K562 (cell line): Measurements from ENCODE around the gene MTSS2. TPM values are rescaled to one million over a fixed set of nuclear protein-coding genes. Genes with fewer than 3 reads are reported as not detected.

Experiments used
- CBFA2T3 ChIP-seq: fragments of 450-650 bp; IDR thresholded peaks from 2 replicates; pipeline ENCODE4 v1.6.1; 2017
- CEBPB ChIP-seq: fragments of 450-650 bp; IDR thresholded peaks from 2 replicates; pipeline ENCODE4 v1.6.1; 2016; ENCODE audit warnings: missing genetic modification characterization, missing compliant biosample characterization
- CREB1 ChIP-seq, 2 experiments: sonication (generic) in 1 of 2; formaldehyde crosslinking in 1 of 2; IDR thresholded peaks; 2 replicates each; pipeline versions ENCODE4 v1.6.1 to v1.8.0; 2012 to 2022; ENCODE audit warnings: inconsistent platforms in 1 of 2, mild to moderate bottlenecking in 1 of 2, missing genetic modification reagents in 1 of 2, moderate library complexity in 1 of 2
- DPF2 ChIP-seq: fragments of 450-650 bp; IDR thresholded peaks from 2 replicates; pipeline ENCODE4 v1.6.1; 2016
- IFI16 ChIP-seq: fragments of 250-450 bp; sonication (Bioruptor Pico); IDR thresholded peaks from 2 replicates; pipeline ENCODE4 v2.1.2; 2022; ENCODE audit warnings: mild to moderate bottlenecking, inconsistent platforms
- MBD1 ChIP-seq: fragments of 250-450 bp; sonication (Bioruptor Pico); IDR thresholded peaks from 2 replicates; pipeline ENCODE4 v1.8.0; 2022; ENCODE audit warnings: inconsistent platforms
- NCOA6 ChIP-seq: fragments of 450-650 bp; IDR thresholded peaks from 2 replicates; pipeline ENCODE4 v1.6.1; 2017; ENCODE audit warnings: mild to moderate bottlenecking
- PCBP1 ChIP-seq: fragments of 200-400 bp; formaldehyde crosslinking; IDR thresholded peaks from 2 replicates; pipeline ENCODE4 v1.6.1; 2018; ENCODE audit warnings: mild to moderate bottlenecking, low read depth, low read length; ENCODE audit not compliant: poor library complexity, severe bottlenecking
- YBX1 ChIP-seq: fragments of 450-650 bp; IDR thresholded peaks from 2 replicates; pipeline ENCODE4 v1.7.1; 2016; ENCODE audit warnings: mild to moderate bottlenecking
- ZNF592 ChIP-seq: fragments of 450-650 bp; IDR thresholded peaks from 2 replicates; pipeline ENCODE4 v1.6.1; 2017; ENCODE audit warnings: antibody characterized with exemption, mild to moderate bottlenecking
- polyA plus RNA-seq, 8 experiments: library from polyadenylated mRNA; depleted of rRNA in 4 of 8; stranded (reverse) in 5 of 8; unstranded in 3 of 8; fragments of >200 nt; fragmentation: Nextera tagmentation in 2 of 8; fragmentation: Illumina TruSeq in 1 of 8; extraction: Ambion mirVana in 2 of 8; extraction: Trizol in 1 of 8; gene quantifications; 2 replicates each; pipeline versions ENCODE4 v1.2.1 to v1.2.3, GENCODE V29; 2011 to 2014; ENCODE audit warnings: inconsistent platforms in 1 of 8, missing spikeins in 1 of 8
- total RNA-seq, 7 experiments: library from RNA; depleted of rRNA in 6 of 7; stranded (reverse); fragments of >200 nt in 6 of 7; fragmentation: Illumina TruSeq in 2 of 7; extraction: Trizol in 2 of 7; gene quantifications; 2 replicates each; pipeline versions ENCODE4 v1.2.1 to v1.2.3, GENCODE V29; 2011 to 2021; ENCODE audit warnings: low replicate concordance in 1 of 7

MTSS2 gene
- total and polyA plus RNA-seq, 9 of the 15 experiments (the other 6 are each of a cell fraction or from before 2014, with no cell fraction given) = 0.11 to 60.3 (median 16.9) TPM

GRCh38 chr16:70725912-70726828, 40.3 kb upstream of the MTSS2 start (continued):
- TF ChIP-seq ZNF592 = peak; percentile 52; the same call in 1 of the 2 replicates
- TF ChIP-seq CBFA2T3 = peak; percentile 63
- TF ChIP-seq YBX1 = no peak
- TF ChIP-seq CEBPB = no peak
- peak; percentile 75 for TF ChIP-seq CREB1 (IDR thresholded peaks at IDR 0.05)
- TF ChIP-seq CREB1 (CRISPR knock-in tag; IDR thresholded peaks at IDR 0.05) = no peak
- TF ChIP-seq PCBP1 = no peak
- TF ChIP-seq IFI16 (CRISPR knock-in tag) = no peak
- no peak for TF ChIP-seq NCOA6
- TF ChIP-seq MBD1 (CRISPR knock-in tag) = no peak
- TF ChIP-seq DPF2 = peak; percentile 43; the same call in 1 of the 2 replicates
